ENCODE measurements around the gene KCTD7. TPM values are rescaled to one million over a fixed set of nuclear protein-coding genes. Genes with fewer than 3 reads are reported as not detected.

The KCTD7 gene
- total and polyA plus RNA-seq, 2 of the 4 experiments (the other 2 are of a cell fraction) = 6.1 to 12.8 TPM

DNA sequence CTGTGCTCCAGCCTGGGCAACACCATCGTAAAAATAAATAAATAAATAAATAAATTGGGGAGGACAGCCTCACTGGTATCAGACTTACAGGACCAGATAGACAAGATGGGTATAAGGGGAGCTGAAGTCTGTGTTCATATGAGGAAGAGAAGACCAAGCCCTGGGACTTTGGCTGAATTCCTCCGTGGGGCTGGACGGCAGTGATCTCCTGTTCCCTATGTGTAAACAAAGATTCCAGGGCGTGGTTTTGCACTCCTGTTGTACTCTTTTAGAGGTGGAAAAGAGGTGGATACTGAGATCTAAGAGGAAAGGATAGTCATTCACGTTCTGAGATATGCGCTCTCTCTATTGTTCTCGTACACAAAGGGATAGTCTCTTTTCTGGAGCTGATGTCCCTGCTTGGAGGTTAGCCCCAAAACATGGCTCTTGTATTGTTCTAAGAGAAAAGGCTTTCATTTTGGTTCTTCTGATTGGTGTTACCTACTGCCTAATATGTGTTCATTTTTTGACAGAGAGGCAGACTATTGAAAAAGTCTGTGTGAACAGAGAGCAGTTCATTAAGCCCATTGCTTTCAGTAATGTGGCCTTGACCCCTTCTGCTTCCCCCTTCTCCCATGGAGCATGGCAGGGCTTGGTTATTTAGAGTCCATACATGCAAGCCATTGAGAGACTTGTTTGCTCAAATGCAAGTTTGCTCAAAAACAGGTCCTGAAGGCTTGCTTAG, 12.3 kb downstream of the KCTD7 start:
- TF ChIP-seq MAFK (IDR thresholded peaks at IDR 0.05; ENCODE audit: low read depth, low read length) (no peak), BHLHE40 (IDR thresholded peaks at IDR 0.05; ENCODE audit: low read depth, low read length) (no peak), RCOR1 (IDR thresholded peaks at IDR 0.05; ENCODE audit: insufficient replicate concordance, low read length) (no peak), RAD21 (IDR thresholded peaks at IDR 0.05; ENCODE audit: low read length) (no peak)
- TF ChIP-seq, protein P1, sequence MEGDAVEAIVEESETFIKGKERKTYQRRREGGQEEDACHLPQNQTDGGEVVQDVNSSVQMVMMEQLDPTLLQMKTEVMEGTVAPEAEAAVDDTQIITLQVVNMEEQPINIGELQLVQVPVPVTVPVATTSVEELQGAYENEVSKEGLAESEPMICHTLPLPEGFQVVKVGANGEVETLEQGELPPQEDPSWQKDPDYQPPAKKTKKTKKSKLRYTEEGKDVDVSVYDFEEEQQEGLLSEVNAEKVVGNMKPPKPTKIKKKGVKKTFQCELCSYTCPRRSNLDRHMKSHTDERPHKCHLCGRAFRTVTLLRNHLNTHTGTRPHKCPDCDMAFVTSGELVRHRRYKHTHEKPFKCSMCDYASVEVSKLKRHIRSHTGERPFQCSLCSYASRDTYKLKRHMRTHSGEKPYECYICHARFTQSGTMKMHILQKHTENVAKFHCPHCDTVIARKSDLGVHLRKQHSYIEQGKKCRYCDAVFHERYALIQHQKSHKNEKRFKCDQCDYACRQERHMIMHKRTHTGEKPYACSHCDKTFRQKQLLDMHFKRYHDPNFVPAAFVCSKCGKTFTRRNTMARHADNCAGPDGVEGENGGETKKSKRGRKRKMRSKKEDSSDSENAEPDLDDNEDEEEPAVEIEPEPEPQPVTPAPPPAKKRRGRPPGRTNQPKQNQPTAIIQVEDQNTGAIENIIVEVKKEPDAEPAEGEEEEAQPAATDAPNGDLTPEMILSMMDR (conservative IDR thresholded peaks at IDR 0.05; ENCODE audit: low read depth, low read length) = no peak
- Histone ChIP-seq H3K9me1 (ENCODE audit: insufficient read depth, low read length) (peaks cover 8% of the 10 kb centered on the region; the same call in 1 of the 2 replicates), H2BK120ac (ENCODE audit: low read depth, low read length) (no peak overlapping the region), H3K18ac (ENCODE audit: low read depth, low read length) (no peak overlapping the region), H3K9ac (ENCODE audit: low read depth, low read length) (no peak overlapping the region), H3K36me3 (ENCODE audit: control insufficient read depth, insufficient read depth, low read length) (peaks cover 56% of the 10 kb centered on the region), H3K27ac (ENCODE audit: insufficient read depth, low read length) (no peak overlapping the region), H2AK9ac (replicated peaks; ENCODE audit: low read depth, low read length, poor library complexity) (no peak overlapping the region), H4K8ac (ENCODE audit: low read depth in 2 of 2, low read length in 2 of 2) (no peak overlapping the region), H4K5ac (ENCODE audit: low read depth, low read length) (no peak overlapping the region), H2BK15ac (ENCODE audit: low read depth, low read length) (no peak overlapping the region), H2AK5ac (ENCODE audit: low read depth, low read length) (no peak overlapping the region), H3K9me3 (ENCODE audit: control insufficient read depth, insufficient read depth, low read length) (no peaks in the 10 kb centered on the region), H3K4me1 (ENCODE audit: control insufficient read depth, insufficient read depth, low read length) (peaks cover 2% of the 10 kb centered on the region; the same call in 1 of the 2 replicates), H2BK5ac (ENCODE audit: low read depth, low read length, poor library complexity, severe bottlenecking) (no peak overlapping the region), H3K14ac (replicated peaks; ENCODE audit: low read depth, low read length) (no peak overlapping the region), H3K4ac (ENCODE audit: low read depth, low read length) (no peak overlapping the region), H3K79me1 (ENCODE audit: low read depth in 1 of 2, low read length in 2 of 2) (peaks cover 24 to 47% of the 10 kb centered on the region in 2 experiments), H3K4me2 (ENCODE audit: low read depth, low read length) (no peak overlapping the region), H2BK20ac (ENCODE audit: low read depth, low read length) (no peak overlapping the region), H3K4me3 (ENCODE audit: insufficient read depth, low read depth, low read length) (no peak overlapping the region), H2AFZ (replicated peaks; ENCODE audit: low read length, poor library complexity) (no peak overlapping the region), H3K27me3 (ENCODE audit: control insufficient read depth, insufficient read depth, low read length) (no peaks in the 10 kb centered on the region), H4K91ac (ENCODE audit: insufficient read depth, low read depth, low read length) (no peak overlapping the region), H4K20me1 (ENCODE audit: insufficient read depth, low read length) (no peaks in the 10 kb centered on the region; the same call in 1 of the 2 replicates), H3K23ac (ENCODE audit: low read depth, low read length) (no peak overlapping the region), H3K56ac (ENCODE audit: extremely low read depth, insufficient read depth, low read length) (no peak overlapping the region)
- ChIA-PET CTCF (no interaction called here), POLR2A (ENCODE audit: unreplicated experiment) (no interaction called here)
- in situ Hi-C loops (cut with MboI; ENCODE audit: low sequenced_read_pairs) = no loop called here
- no peak for DNase-seq
- WGBS, 2 experiments (ENCODE audit: extremely low coverage in 2 of 2, insufficient read length in 1 of 2) = 73% methylated on average over 2 of the region's 7 CpGs; no CpG with 5 or more reads in 1 of the 2 experiments
- ATAC-seq (ENCODE audit: low read depth) = no peak
- intact Hi-C loops (cut with micrococcal nuclease) = no loop called here
- BruUV-seq (replicated peaks) = no TSS peak
- dilution Hi-C loops (cut with HindIII; ENCODE audit: low sequenced_read_pairs, unreplicated experiment) = no loop called here

All from IMR-90 (cell line).